ENCODE data around the gene TP53RK.

The TP53RK gene

DNA sequence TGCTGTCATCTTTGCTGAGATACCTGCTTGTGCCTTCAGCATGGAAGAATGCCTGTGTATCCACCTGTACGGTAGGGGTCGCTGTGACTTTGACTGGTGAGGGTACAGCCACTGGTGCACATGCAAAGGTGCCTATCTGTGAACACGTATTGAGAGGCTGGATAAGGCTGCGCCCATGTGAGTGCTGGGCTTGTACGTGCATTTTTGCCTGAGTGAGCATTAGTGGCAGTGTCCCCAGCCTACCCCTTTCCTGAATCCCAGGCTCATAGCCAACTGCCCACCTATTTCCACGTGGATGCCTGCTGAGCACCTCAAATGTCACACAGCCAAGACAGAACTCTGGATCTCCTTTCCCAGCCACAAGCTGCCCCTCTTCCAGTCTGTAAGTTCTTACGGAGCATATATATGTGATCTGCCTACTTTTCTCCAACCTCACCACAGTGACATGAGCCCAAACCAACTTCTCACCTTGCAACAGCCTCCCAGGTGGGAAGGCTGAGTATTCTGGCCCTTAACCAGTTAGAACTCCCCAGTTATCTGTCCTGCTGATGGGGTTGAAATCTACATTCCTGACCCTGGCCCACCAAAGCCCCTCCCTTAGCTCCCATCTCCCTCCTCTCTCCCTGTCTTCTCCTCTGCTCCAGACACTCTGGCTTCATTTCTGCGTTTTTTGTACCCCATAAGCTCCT is 19.1 kb upstream of the TP53RK start:
- no peak for DNase-seq

DNA sequence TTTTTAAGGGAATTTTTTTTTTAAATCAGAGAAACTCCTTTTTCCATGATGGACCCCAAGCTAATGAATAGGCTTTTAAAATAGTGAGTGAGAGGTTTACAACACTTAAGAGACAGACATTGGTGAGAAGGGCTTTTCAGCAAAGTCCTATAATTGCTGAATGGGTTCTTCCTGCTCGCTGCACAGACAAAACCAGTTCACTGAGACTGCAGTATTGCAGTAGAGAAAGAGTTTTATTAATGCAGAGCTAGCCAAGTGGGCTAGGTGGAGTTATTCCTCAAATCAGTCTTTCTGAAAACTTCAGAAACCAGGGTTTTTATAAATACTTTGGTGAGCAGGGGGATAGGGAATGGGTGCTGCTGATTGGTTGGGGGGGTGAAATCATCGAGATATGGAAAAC is 17.0 kb upstream of the TP53RK start:
- DNase-seq, result no peak

DNA sequence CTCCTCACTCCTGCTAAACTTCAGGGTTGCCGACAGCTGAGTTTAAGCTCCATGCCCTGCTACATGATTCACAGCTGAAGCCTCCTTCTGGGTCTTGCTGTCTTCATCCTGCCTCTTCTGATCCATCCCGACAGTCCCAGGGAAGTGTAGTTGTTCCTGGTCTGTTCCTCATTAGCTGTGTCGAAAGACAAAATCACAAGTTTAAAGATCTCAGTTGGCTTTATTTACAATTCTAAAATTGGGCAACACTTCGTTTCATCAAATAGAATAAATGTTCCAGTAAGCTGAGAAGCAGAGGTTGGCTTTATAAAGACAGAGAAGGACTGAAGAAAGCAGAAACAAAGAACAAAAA is 16.1 kb upstream of the TP53RK start:
- no peak for DNase-seq

DNA sequence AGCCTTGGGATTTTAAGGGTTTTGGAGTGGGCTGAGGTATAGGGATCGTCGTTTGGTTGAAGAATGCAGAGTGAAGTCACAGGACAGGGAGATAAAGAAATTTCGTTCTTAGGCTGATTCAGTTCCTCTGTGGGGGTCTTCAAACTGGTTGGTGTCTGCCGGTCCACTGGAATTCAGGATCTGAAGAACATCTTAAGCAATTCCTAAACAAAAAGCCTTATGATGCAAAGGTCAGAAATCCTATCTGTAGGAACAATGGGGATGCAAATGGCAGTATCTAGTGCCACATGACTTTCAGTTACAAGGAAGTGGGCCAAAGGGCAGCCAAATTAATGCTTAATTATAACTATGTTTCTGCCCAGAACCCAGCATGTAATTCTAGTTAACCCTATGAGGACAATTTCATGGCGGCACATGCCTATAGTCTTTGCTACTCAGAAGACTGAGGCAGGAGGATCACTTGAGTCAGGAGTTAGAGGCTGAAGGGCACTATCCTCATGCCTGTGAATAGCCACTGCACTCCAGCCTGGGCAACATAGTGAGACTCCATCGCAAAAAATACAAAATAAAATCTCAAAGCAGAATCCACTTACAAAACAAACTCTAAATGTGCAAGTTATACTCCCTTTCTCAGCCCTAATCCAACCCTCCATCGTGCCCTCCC is 15.6 kb upstream of the TP53RK start:
- no peak for DNase-seq

- DNase-seq, result no peak
Observed at GRCh38 chr20:46703435-46703834, 14.2 kb upstream of the TP53RK start.

DNA sequence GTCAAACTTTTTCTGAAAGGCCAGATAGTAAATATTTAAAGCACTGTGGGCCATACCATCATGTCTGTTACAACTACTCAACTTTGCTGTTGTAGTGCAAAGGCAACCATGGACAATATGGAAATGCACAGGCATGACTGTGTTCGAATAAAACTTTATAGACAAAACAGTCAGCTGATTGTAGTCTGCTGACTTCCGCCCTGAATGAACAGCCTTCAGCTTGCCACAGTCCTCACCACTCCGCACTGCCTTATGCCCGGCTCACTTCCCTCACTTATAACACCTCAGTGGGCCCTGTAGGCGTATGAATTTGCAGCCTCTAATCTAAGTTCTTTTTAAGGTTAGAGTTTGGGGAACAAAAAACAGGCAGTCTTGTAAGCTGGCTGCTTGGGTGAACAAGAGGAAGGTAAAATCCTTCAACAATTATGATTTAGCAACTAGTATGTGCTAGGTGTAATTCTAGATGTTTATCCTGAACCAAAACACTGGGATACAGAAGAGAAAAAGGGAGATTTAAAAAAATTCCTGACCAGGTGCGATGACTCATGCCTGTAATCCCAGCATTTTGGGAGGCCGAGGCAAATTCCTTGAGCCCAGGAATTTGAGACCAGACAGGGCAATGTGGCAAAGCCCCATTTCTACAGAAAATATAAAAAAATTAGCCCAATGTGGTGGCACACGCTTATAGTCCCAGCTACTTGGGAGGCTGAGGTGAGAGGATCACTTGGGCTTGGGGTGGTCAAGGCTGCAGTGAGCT is 13.4 kb upstream of the TP53RK start:
- no peak for DNase-seq

DNA sequence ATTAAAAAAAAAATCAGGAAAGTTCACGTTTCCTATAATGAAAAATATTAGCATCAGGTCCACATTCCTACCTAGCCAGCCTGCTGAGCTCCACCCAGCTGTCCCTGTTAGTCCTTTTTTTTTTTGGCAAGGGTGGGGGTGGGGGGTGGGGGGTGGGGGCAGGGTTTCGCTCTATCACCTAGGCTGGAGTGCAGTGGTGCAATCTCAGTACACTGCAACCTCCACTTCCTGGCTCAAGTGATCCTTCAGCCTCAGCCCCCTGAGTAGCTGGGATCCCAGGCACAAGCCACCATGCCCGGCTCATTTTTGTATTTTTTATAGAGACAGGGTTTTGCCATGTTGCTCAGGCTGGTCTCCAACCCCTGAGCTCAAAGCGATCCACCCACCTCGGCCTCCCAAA is 12.7 kb upstream of the TP53RK start:
- no peak for DNase-seq

DNA sequence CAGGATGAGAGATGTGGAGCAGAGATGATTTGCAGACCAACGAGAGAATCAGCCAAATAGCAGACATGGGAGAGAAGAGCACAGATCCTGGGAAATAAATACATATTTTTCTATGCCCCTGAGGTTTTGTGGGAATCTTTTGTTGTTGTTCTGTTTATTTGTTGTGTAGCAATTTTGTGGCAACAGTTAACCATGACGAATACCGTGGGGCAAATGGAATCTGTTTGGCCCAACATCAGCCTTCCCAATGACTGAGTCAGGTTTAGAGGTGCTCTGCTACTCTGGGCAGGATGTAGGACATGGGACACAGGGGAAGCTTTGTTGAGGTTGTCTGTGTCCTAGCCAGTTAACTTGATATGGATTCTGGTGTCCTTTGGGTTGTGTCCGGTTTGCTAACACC is 12.3 kb upstream of the TP53RK start:
- DNase-seq, result no peak

DNA sequence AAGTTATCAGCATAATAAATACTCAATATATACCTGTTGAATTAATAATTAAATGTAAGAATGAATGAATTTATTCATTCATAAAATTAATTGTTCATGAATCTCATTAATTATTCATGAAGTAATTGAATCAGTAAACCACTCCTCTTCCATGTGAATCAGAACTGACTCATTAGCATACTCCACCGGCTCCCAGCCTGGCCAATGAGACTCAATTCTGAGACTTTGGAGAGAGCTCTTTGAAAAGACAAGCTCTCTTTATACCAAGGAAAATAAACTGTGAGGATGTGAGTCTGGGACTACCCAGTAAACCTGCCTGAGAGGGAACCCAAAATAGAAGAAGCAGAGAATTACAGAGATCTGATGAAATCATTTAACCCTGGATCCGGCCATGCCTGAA is 11.8 kb upstream of the TP53RK start:
- no peak for DNase-seq

DNA sequence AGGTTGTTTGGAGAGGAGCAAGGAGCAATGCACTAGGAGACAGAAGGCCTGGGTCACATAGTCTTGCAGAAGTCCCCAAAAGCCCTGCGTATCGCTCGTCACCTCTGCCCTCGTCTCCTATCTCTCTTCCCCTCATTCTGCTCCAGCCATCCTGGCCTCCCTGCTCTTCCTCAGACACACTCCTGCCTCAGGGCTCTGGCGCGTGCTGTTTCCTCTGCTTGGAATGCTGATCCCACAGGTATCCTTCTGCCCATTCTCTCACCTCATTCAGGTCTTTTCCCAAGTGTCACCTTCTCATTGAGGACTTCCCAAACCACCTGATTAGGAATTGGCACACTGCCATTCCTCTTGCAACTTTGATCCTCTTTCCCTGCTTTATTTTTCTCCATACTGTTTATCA is 11.2 kb upstream of the TP53RK start:
- DNase-seq, result no peak

- peak in 2 of 56 donors; percentile 3 to 12 for DNase-seq
Observed at GRCh38 chr20:46699651-46700359, 10.6 kb upstream of the TP53RK start.

- DNase-seq, result no peak
Observed at GRCh38 chr20:46698788-46699187, 9.5 kb upstream of the TP53RK start.

DNA sequence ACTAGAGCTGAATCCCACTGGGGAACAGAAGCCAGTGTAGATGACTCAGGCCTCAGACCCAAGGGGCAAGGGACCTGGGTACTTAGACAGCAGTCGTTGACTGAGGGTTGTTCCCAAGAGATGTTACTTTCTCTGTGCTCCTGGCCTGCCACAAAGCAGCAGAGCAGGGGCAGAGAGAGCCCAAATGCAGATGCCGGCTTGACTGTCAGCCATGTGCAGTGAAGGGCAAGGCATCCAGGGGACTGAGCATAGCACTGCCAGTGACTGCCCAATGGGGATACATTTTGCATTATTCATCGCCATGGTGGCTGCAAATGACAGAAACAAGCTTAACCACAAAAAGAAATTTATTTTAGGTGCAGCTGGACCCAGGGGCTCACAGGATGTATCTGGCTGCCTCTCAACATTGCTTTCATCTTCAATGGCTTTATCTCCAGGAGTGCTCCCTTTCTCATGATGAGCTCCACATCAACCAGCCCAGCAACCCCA is 7.6 kb upstream of the TP53RK start:
- no peak for DNase-seq

GRCh38 chr20:46695892-46696291 is 6.6 kb upstream of the TP53RK start:
- peak in 2 of 56 donors; percentile 13 to 20 for DNase-seq

DNA sequence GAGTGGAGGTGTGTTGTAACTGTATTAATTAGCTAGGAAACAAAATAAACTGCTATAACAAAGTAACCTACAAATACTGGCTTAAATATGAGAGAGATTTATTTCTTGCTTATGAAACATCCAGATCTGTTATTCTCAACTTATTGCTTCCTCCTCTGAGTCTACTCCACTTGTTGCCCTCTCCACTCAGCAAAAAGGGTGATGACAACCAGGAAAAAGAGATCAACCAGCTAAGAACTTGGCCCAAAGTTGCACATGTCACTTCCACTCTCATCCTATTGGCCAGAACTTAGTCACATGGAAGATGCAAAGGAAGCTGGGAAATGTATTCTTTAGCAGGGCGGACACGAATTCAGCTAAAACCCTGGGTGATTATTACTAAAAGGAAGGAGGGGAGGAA is 5.2 kb upstream of the TP53RK start:
- peak in 3 of 56 donors; percentile 6 to 19 (median 17) for DNase-seq

DNA sequence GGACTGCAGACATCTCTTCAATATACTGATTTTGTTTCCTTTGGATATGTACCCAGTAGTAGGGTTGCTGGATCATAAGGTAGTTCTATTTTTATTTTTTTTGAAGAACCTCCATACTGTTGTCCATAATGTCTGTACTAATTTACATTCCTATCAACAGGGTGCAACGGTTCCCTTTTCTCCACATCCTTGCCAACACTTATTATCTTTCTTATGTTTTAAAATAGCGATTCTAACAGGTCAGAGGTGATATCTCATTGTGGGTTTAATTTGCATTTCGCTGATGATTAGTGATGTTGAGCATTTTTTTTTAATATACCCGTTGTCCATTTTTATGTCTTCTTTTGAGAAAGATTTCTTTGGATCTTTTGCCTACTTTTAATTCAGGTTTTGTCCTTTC is 2.0 kb upstream of the TP53RK start:
- no peak for DNase-seq

GRCh38 chr20:46690219-46691106 is 1.2 kb upstream of the TP53RK start:
- no peak for DNase-seq

- no peak for DNase-seq
Observed at GRCh38 chr20:46689754-46690085, 476 bp upstream of the TP53RK start.

DNA sequence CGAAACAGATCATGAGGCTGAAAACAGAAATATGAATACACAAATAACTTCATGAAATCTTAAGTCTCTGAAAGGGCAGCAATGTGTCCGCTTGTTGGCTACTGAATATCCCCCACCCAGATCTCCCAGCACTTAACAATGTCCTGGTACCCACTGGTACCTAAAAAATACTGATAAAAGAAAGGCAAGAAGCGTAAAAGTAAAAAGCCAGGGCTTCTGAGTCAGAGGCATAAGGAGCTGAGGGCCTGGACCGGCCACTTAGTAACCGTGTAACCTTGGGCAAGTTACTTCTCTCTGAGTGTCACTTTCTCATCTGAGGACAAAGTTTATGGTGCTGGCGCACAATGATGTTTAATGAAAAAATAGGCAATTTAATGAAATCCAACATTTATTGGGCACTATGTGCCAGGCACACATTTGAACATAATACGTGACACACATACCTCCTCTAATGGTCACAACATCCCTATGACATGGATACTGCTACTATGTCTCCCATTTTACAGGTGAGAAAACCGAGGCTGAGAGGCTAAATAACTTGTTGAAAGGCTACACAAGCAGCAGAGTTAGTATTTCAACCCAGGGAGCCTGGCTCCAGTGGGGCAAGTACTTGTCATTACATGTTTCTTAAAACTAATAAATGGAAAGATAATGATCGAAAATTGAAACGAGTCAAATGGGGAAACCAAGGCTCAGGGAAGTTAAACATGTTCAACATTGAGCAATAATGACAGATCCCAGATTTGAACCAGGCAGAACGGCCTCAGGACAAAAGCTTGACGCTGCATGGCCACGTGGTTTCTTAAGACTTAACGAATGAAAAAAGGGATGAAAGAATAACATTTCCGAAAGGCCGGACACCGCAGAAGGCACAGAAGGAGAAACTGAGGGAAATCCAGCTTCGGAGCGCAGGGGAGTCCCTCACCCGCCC is 828 bp downstream of the TP53RK start:
- peak in 3 of 56 donors; percentile 54 to 64 (median 57) for DNase-seq

Data from amygdala (tissue), 56 donors.